Sigmoid colon (tissue), 7 donors: Measurements from ENCODE around the gene ZNF208. TPM values are rescaled to one million over a fixed set of nuclear protein-coding genes. Genes with fewer than 3 reads are reported as not detected.

Source experiments
- DNase-seq: peaks from one replicate; pipeline ENCODE4 v3.0.0-alpha.2; 2019
- H3K27ac ChIP-seq, 4 donors: fragments of 200-600 bp; sonication (generic); one replicate each; pipeline ENCODE4 v1.5.1; 2016 to 2019; ENCODE audit warnings: mild to moderate bottlenecking in 1 of 4
- H3K27me3 ChIP-seq, 3 donors: fragments of 200-600 bp; sonication (generic); one replicate each; pipeline ENCODE4 v1.5.1; 2019; ENCODE audit warnings: mild to moderate bottlenecking in 1 of 3
- H3K36me3 ChIP-seq, 4 donors: fragments of 200-600 bp; sonication (generic); one replicate each; pipeline ENCODE4 v1.5.1; 2016 to 2019
- H3K4me1 ChIP-seq, 4 donors: fragments of 200-600 bp; sonication (generic); one replicate each; pipeline ENCODE4 v1.5.1; 2017 to 2019
- H3K4me3 ChIP-seq, 4 donors: fragments of 200-600 bp; sonication (generic); one replicate each; pipeline ENCODE4 v1.5.1; 2017 to 2019; ENCODE audit warnings: mild to moderate bottlenecking in 2 of 4, moderate library complexity in 1 of 4
- H3K9me3 ChIP-seq, 4 donors: fragments of 200-600 bp in 3 of 4; sonication (generic) in 3 of 4; one replicate each; pipeline versions ENCODE4 v1.5.1 to v1.6.1; 2013 to 2019
- CTCF ChIP-seq, 4 experiments: fragments of 450-650 bp in 3 of 4; fragments of 200-600 bp in 1 of 4; IDR thresholded peaks; one replicate each; pipeline ENCODE4 v1.5.1; 2016 to 2019; ENCODE audit warnings: antibody characterized with exemption in 4 of 4, mild to moderate bottlenecking in 3 of 4, moderate library complexity in 2 of 4
- EP300 ChIP-seq, 4 donors: sonication (generic); formaldehyde crosslinking; IDR thresholded peaks; one replicate each; pipeline ENCODE4 v1.6.1; 2017; ENCODE audit warnings: antibody characterized with exemption in 4 of 4
- POLR2A ChIP-seq, 2 donors: fragments of 450-650 bp; IDR thresholded peaks; one replicate each; pipeline ENCODE4 v1.6.1; 2016; ENCODE audit warnings: antibody characterized with exemption in 2 of 2, mild to moderate bottlenecking in 2 of 2, moderate library complexity in 2 of 2
- POLR2AphosphoS5 ChIP-seq, 4 donors: sonication (generic); formaldehyde crosslinking; IDR thresholded peaks; one replicate each; pipeline ENCODE4 v1.6.1; 2017; ENCODE audit warnings: antibody characterized with exemption in 4 of 4
- WGBS, 2 donors: extraction: QIAGEN DNeasy Blood & Tissue Kit; methylation state at CpG; one replicate each; pipeline ENCODE4 v1.1.7; 2013; 5-methylcytosine and 5-hydroxymethylcytosine counted together
- intact Hi-C: fragments of 100-400 bp; cut with DNase I; formaldehyde crosslinking; loops from one replicate; pipeline ENCODE4 v1.15.1; 2023
- polyA plus RNA-seq, 3 donors: library from polyadenylated mRNA; stranded (reverse); fragments of 200-250 nt; gene quantifications; one replicate each; pipeline ENCODE4 v1.2.3, GENCODE V29; 2013
- total RNA-seq, 4 donors: library from RNA; depleted of rRNA; stranded (reverse); fragments of >200 nt; gene quantifications; one replicate each; pipeline ENCODE4 v1.1.0, GENCODE V29; 2016
- donor health status: healthy with polysubstance abuse.
- donor health status: Bipolar disorder and iron deficiency.
- donor health status: healthy.

Gene ZNF208
- total and polyA plus RNA-seq, 7 donors, result 0.28 to 40.2 (median 11.7) TPM; not detected in 2

GRCh38 chr19:21922276-21922675 lies 88.5 kb downstream of the ZNF208 start:
- H3K9me3 ChIP-seq, result peaks cover 0 to 24% (median 0%) of the 10 kb centered on the region in 4 donors
- intact Hi-C loops, result no loop called here
- H3K4me3 ChIP-seq, result no peak overlapping the region
- H3K4me1 ChIP-seq, result no peaks in the 10 kb centered on the region
- no peak overlapping the region for H3K27ac ChIP-seq
- no peaks in the 10 kb centered on the region for H3K27me3 ChIP-seq
- no peak for TF ChIP-seq CTCF (IDR thresholded peaks at IDR 0.05)
- TF ChIP-seq EP300 (IDR thresholded peaks at IDR 0.05), result no peak
- TF ChIP-seq POLR2AphosphoS5 (IDR thresholded peaks at IDR 0.05), result no peak
- no peak for TF ChIP-seq POLR2A (IDR thresholded peaks at IDR 0.05)
- no peaks in the 10 kb centered on the region for H3K36me3 ChIP-seq
- DNase-seq, result no peak
- 22 to 37% methylated on average over 2 of the region's 2 CpGs for WGBS, 2 donors

GRCh38 chr19:21921691-21922180 lies 89.0 kb downstream of the ZNF208 start:
- Histone ChIP-seq H3K4me1 (no peaks in the 10 kb centered on the region), H3K4me3 (no peak overlapping the region), H3K36me3 (no peaks in the 10 kb centered on the region), H3K27me3 (no peaks in the 10 kb centered on the region), H3K27ac (no peak overlapping the region), H3K9me3 (peaks cover 0 to 24% (median 0%) of the 10 kb centered on the region in 4 donors)
- WGBS, 2 donors, result 85 to 88% methylated on average over 3 of the region's 3 CpGs
- intact Hi-C loops, result no loop called here
- TF ChIP-seq POLR2AphosphoS5 (IDR thresholded peaks at IDR 0.05), result no peak
- no peak for TF ChIP-seq POLR2A (IDR thresholded peaks at IDR 0.05)
- no peak for TF ChIP-seq EP300 (IDR thresholded peaks at IDR 0.05)
- TF ChIP-seq CTCF (IDR thresholded peaks at IDR 0.05), result no peak
- DNase-seq, result no peak

GRCh38 chr19:21915411-21915810 lies 95.3 kb downstream of the ZNF208 start:
- no peaks in the 10 kb centered on the region for H3K36me3 ChIP-seq
- 37 to 45% methylated on average over 3 of the region's 3 CpGs for WGBS, 2 donors
- no peaks in the 10 kb centered on the region for H3K27me3 ChIP-seq
- H3K4me3 ChIP-seq, result no peak overlapping the region
- no peaks in the 10 kb centered on the region for H3K4me1 ChIP-seq
- TF ChIP-seq POLR2AphosphoS5 (IDR thresholded peaks at IDR 0.05) (no peak), CTCF (IDR thresholded peaks at IDR 0.05) (no peak), POLR2A (IDR thresholded peaks at IDR 0.05) (no peak), EP300 (IDR thresholded peaks at IDR 0.05) (no peak)
- no peak overlapping the region for H3K27ac ChIP-seq
- peaks cover 0 to 25% (median 0%) of the 10 kb centered on the region in 4 donors for H3K9me3 ChIP-seq
- no peak for DNase-seq
- intact Hi-C loops, result no loop called here

- TF ChIP-seq POLR2AphosphoS5 (IDR thresholded peaks at IDR 0.05) (no peak), CTCF (IDR thresholded peaks at IDR 0.05) (no peak), EP300 (IDR thresholded peaks at IDR 0.05) (no peak)
- Histone ChIP-seq H3K27ac (no peak overlapping the region), H3K4me3 (no peak overlapping the region), H3K9me3 (peaks cover 0 to 9% (median 0%) of the 10 kb centered on the region in 4 donors), H3K27me3 (no peaks in the 10 kb centered on the region), H3K36me3 (no peaks in the 10 kb centered on the region), H3K4me1 (no peaks in the 10 kb centered on the region)
- WGBS, 2 donors, result 66 to 93% methylated on average over 2 of the region's 2 CpGs
- intact Hi-C loops, result no loop called here
- no peak for DNase-seq
Measured at GRCh38 chr19:21912654-21913053, 98.1 kb downstream of the ZNF208 start.

GRCh38 chr19:21910318-21910717 lies 100.4 kb downstream of the ZNF208 start:
- peaks cover 0 to 6% (median 0%) of the 10 kb centered on the region in 4 donors for H3K9me3 ChIP-seq
- no peaks in the 10 kb centered on the region for H3K27me3 ChIP-seq
- no peaks in the 10 kb centered on the region for H3K36me3 ChIP-seq
- H3K27ac ChIP-seq, result no peak overlapping the region
- no peaks in the 10 kb centered on the region for H3K4me1 ChIP-seq
- intact Hi-C loops, result no loop called here
- TF ChIP-seq POLR2A (IDR thresholded peaks at IDR 0.05) (no peak), EP300 (IDR thresholded peaks at IDR 0.05) (no peak), POLR2AphosphoS5 (IDR thresholded peaks at IDR 0.05) (no peak), CTCF (IDR thresholded peaks at IDR 0.05) (no peak)
- H3K4me3 ChIP-seq, result no peak overlapping the region
- 73 to 85% methylated on average over 2 of the region's 2 CpGs for WGBS, 2 donors
- no peak for DNase-seq
